Measurements from ENCODE around the gene RTN4RL1.

DNA sequence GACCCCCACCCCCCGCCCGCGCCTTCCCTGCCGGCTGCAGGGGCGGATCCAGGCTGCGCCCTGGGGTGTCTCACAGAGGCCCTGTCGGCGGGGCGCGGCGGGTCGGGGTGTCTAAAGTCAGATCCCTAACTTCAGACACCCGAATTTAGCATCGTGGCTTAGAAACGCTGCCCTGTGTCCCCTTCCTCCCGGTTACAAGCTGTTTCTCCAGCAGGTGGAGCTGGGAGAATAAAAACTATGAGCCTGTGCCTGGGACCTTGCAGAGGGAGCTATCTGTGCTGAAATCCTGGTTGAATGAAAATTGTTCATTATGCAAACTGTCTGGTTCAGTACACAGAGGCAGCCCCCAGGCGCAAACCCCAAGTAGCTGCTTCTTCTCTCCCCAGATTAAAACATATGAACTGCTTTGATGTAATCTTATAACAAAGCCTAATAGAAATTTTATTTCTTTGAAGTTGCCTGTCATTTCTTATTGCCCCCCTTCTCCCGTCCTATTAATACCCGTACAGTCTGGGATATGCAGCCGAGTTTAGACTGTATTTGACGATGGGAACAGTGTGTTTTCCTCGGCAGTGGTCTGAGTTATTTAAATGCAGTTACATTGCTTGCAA is 116.3 kb downstream of the RTN4RL1 start:
- TF ChIP-seq, protein P1, sequence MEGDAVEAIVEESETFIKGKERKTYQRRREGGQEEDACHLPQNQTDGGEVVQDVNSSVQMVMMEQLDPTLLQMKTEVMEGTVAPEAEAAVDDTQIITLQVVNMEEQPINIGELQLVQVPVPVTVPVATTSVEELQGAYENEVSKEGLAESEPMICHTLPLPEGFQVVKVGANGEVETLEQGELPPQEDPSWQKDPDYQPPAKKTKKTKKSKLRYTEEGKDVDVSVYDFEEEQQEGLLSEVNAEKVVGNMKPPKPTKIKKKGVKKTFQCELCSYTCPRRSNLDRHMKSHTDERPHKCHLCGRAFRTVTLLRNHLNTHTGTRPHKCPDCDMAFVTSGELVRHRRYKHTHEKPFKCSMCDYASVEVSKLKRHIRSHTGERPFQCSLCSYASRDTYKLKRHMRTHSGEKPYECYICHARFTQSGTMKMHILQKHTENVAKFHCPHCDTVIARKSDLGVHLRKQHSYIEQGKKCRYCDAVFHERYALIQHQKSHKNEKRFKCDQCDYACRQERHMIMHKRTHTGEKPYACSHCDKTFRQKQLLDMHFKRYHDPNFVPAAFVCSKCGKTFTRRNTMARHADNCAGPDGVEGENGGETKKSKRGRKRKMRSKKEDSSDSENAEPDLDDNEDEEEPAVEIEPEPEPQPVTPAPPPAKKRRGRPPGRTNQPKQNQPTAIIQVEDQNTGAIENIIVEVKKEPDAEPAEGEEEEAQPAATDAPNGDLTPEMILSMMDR (conservative IDR thresholded peaks at IDR 0.05; ENCODE audit: low read length): peak; percentile 72
- TF ChIP-seq EZH2phosphoT487 (IDR thresholded peaks at IDR 0.05; ENCODE audit: borderline replicate concordance): no peak

All from Loucy (cell line).